IPS-NIHi11 (cell line): ENCODE measurements around the gene CDA.

Experiments used
- DNase-seq: peaks from one replicate; pipeline ENCODE4 v3.0.0; 2012; ENCODE audit warnings: mixed read lengths, low spot score

The CDA gene

GRCh38 chr1:20615946-20616846 is 27.3 kb downstream of the CDA start:
- DNase-seq = no peak

GRCh38 chr1:20616847-20617487 is 28.1 kb downstream of the CDA start:
- no peak for DNase-seq

- no peak for DNase-seq
Measured at GRCh38 chr1:20618550-20618949, 29.7 kb downstream of the CDA start.

GRCh38 chr1:20619999-20620398 is 31.1 kb downstream of the CDA start:
- DNase-seq = no peak

- no peak for DNase-seq
Measured at GRCh38 chr1:20621012-20621411, 32.1 kb downstream of the CDA start.

- no peak for DNase-seq
Measured at GRCh38 chr1:20624709-20625108, 35.8 kb downstream of the CDA start.

- DNase-seq = no peak
Measured at GRCh38 chr1:20625176-20626097, 36.5 kb downstream of the CDA start.

GRCh38 chr1:20626098-20626427 is 37.2 kb downstream of the CDA start:
- no peak for DNase-seq

GRCh38 chr1:20626524-20626923 is 37.6 kb downstream of the CDA start:
- no peak for DNase-seq

- no peak for DNase-seq
Measured at GRCh38 chr1:20630729-20631128, 41.8 kb downstream of the CDA start.

GRCh38 chr1:20632386-20632785 is 43.5 kb downstream of the CDA start:
- DNase-seq = no peak

GRCh38 chr1:20633190-20634064 is 44.5 kb downstream of the CDA start, which contains the start of gene PINK1:
Gene PINK1 (plus strand): TSS chr1:20633458. CDS start chr1:20633549, 91 bp downstream.
- peak; percentile 93 for DNase-seq

- no peak for DNase-seq
Measured at GRCh38 chr1:20634065-20634593, 45.2 kb downstream of the CDA start.

GRCh38 chr1:20634594-20635084 is 45.7 kb downstream of the CDA start:
- DNase-seq = peak; percentile 68

GRCh38 chr1:20636785-20637347 is 48.0 kb downstream of the CDA start:
- no peak for DNase-seq

- peak; percentile 59 for DNase-seq
Measured at GRCh38 chr1:20640183-20640597, 51.3 kb downstream of the CDA start.

- no peak for DNase-seq
Measured at GRCh38 chr1:20641975-20642374, 53.1 kb downstream of the CDA start.

- DNase-seq = no peak
Measured at GRCh38 chr1:20643080-20643479, 54.2 kb downstream of the CDA start.

- no peak for DNase-seq
Measured at GRCh38 chr1:20644416-20644815, 55.5 kb downstream of the CDA start.

GRCh38 chr1:20645414-20645813 is 56.5 kb downstream of the CDA start:
- no peak for DNase-seq

- no peak for DNase-seq
Measured at GRCh38 chr1:20648438-20648837, 59.5 kb downstream of the CDA start.
